NCI-H446 treated with DMSO at 0.1 percent for 48 hours (cell line): ENCODE data around the gene KLHL29.

Experiments used
- DNase-seq: peaks from one replicate; lab custom pipeline; 2025; lab: John Stamatoyannopoulos, UW

The KLHL29 gene

GRCh38 chr2:23683001-23683400 is 298.0 kb downstream of the KLHL29 start:
- DNase-seq = no peak

- no peak for DNase-seq
Measured at GRCh38 chr2:23684395-23685176, 299.6 kb downstream of the KLHL29 start.

GRCh38 chr2:23685181-23685580 is 300.2 kb downstream of the KLHL29 start:
- DNase-seq = no peak

DNA sequence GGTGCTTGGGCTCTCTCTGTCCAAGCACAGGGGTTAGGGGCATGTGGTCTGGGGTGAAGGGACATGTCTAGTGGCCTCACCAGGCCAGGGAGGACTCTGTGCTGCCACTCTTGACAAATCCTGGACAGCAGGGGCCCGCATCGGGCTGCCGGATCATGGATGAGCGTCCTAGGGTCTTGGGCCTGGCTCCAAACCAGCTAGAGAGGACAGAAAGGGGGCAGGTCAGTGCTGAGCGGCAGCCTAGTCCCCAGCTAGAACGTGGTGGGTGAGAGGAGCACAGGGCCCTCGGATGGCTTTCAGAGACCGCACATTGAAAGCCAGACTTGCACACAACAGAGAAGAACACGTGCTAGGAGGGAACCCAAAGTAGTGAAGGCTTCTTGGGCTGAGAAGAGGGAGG is 300.7 kb downstream of the KLHL29 start:
- DNase-seq = no peak

- DNase-seq = no peak
Measured at GRCh38 chr2:23686405-23687029, 301.5 kb downstream of the KLHL29 start.

- no peak for DNase-seq
Measured at GRCh38 chr2:23687214-23687613, 302.2 kb downstream of the KLHL29 start.

DNA sequence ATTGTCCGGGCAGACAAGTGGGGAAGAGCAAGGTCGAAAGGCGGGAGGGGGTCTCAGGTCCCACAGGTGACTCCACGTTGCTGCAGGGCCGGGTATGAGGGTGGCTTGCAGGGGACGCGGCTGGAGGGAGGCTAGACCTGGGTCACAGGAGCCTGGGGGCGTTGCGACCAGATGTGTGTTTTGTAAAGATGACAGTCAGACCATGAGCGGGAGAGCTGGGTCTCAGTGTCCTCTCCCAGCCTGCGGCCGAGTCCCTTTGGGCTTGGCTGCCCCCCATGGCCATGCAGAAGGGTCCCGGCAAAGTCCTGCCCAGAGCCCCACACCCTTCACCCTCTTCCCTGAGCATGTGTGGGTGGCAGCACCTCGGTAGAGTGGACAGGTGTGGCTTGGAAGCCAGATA is 302.7 kb downstream of the KLHL29 start:
- DNase-seq = no peak

- DNase-seq = no peak
Measured at GRCh38 chr2:23688486-23689130, 303.6 kb downstream of the KLHL29 start.

DNA sequence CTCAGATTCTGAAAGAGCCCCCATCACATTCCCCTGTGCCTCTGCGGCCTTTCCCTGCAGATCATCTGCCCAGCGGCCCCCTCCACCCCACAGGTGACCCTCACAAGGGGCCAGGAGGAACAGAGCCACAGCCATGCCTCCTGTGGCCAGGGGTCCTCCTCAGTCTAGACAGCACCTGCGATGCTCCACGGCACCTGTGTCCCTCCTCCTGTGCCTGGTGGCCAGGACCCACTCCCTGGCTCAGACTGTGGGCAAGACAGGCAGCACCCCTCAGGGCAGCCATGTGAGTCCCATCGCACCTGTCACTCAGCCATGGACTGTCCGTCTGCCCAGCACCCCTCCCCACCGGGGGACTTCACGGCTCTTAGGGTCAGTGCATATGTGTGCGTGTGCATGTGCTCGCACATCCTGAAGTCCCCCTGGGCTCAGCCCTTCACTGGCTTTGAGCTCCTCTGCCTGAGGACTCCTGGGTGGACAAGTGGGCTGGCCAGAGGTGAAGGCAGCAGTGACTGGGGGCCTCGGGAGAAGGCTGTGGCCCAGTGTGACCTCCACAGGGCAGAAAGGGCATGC is 304.2 kb downstream of the KLHL29 start:
- DNase-seq = no peak

GRCh38 chr2:23689891-23690290 is 304.9 kb downstream of the KLHL29 start:
- DNase-seq = no peak

GRCh38 chr2:23690421-23691105 is 305.6 kb downstream of the KLHL29 start:
- no peak for DNase-seq

GRCh38 chr2:23691106-23691470 is 306.1 kb downstream of the KLHL29 start:
- no peak for DNase-seq

- no peak for DNase-seq
Measured at GRCh38 chr2:23691565-23691964, 306.6 kb downstream of the KLHL29 start.

DNA sequence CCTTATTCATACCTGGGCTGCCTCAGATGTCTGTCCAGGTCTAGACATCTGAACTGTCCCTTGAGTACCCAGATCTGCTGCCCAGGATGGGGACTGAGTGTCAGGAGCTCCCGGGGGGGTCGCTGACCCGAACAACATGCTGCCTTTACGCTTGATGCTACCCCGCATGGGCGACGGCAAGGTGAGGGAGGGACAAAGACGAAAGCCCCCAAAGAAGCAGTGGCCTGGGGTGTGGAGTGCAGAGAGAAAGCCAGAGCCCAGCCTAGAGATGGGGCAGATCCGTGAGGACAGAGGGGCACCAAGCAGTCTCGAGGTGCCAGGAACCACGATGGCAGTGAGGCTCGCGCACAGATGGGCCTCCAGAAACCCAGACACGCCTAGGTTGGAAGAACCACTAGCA is 307.3 kb downstream of the KLHL29 start:
- DNase-seq = no peak

GRCh38 chr2:23692851-23693605 is 308.0 kb downstream of the KLHL29 start:
- DNase-seq = no peak

GRCh38 chr2:23693606-23693951 is 308.6 kb downstream of the KLHL29 start:
- DNase-seq = no peak

DNA sequence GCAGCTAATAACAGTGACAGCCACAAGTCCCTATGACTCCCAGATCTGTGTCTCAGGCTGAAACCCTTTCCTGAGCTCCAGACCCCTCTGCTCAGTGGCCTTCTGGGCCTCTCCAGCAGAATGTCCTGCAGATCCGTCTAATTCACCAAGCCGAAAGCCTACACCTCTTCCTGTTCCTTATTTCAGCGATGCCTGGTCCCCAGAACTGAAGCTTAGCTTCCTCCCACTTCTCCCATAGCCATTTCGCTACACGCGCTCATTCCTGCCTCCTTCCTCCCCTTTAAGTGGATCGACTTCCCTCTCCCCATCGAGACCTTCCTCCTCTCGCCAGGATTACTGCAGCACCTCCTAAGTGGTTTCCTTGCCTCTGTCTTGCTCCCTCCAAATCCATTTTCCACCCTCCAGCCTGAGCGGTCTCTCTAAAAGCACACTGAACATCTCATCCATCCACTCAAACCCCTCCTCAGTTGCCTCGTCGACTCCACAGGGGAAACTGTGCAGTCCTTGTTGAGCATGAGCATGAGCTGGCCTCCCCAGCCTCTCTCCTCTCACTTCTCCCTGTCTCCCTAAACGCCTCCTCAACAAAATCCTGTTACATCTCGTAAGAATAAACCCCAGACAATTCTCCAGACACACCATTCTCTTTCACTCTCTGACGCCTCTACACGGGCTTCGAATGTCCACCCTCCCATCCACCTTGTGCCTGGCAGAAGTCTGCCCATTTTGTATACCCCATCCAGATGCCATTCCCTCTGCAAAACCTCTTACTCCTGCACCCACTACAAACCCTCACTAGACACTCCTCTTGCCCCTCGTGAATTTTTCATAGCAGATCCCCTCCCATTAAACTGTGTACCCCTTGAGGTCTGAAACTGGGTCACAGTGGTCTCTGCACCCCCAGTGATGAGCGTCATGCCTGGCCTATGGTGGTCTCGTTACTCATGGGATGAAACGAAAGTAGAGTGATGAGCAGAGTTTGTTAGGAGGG is 309.4 kb downstream of the KLHL29 start:
- no peak for DNase-seq

DNA sequence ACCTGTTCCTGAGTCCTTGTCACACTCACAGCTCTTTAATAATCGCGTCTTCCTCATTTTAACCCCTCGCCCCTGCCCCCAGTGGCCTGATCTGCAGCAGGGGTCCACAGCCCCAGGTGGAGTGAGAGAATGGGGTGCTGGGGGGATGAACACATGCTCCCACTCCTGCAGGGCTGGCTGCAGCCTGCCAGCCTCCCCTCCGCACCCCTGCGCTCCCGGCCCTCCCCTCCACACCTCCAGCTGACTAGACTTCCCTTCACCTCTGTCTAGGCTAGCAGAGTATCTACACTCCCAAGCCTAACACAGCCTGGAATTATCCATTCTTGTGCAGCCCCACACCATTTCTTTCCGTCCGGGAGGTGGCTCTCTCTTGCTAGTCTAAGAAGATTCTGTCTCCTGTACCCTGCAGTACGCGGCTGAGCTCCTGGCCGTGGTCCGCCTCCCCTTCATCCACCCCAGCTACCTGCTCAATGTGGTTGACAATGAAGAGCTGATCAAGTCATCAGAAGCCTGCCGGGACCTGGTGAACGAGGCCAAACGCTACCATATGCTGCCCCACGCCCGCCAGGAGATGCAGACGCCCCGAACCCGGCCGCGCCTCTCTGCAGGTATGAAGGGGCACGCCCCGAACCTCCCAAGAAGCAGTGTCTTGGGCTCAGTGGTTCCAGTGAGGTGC is 310.4 kb downstream of the KLHL29 start:
- DNase-seq = no peak

DNA sequence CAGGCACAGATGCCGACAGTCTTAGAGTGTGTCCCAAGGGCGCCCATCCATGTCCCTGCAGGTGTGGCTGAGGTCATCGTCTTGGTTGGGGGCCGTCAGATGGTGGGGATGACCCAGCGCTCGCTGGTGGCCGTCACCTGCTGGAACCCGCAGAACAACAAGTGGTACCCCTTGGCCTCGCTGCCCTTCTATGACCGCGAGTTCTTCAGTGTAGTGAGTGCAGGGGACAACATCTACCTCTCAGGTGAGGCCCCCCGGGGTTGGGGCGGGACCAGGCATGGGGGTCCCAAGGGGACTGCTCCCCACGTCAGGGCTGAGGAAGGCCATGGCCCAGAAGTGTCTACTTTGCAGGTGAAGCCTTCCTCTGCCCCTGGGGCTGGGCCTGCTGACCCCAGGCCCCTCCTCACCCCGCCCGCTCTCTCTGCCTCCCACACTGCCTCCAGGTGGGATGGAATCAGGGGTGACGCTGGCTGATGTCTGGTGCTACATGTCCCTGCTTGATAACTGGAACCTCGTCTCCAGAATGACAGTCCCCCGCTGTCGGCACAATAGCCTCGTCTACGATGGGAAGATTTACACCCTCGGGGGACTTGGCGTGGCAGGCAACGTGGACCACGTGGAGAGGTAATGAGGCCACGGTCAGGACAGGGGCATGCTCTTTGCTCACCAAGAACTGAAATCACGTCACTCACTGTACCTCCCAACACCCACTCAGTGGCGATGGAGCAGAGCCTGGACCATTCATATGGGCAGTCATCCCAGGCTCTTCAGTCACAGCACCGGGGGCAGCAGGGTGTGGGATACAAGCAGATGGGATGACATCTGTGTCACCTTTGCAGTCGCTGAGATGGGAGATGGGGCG is 311.1 kb downstream of the KLHL29 start:
- DNase-seq = no peak
